ENCODE results near the gene VN1R4. TPM values are rescaled to one million over a fixed set of nuclear protein-coding genes. Genes with fewer than 3 reads are reported as not detected.
"Not testable (repeated sequence)": the region's sequence is repeated elsewhere in the genome, so short reads cannot be mapped to it uniquely, and the experiment has no call there.

The VN1R4 gene, protein sequence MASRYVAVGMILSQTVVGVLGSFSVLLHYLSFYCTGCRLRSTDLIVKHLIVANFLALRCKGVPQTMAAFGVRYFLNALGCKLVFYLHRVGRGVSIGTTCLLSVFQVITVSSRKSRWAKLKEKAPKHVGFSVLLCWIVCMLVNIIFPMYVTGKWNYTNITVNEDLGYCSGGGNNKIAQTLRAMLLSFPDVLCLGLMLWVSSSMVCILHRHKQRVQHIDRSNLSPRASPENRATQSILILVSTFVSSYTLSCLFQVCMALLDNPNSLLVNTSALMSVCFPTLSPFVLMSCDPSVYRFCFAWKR
- total RNA-seq: not detected

DNA sequence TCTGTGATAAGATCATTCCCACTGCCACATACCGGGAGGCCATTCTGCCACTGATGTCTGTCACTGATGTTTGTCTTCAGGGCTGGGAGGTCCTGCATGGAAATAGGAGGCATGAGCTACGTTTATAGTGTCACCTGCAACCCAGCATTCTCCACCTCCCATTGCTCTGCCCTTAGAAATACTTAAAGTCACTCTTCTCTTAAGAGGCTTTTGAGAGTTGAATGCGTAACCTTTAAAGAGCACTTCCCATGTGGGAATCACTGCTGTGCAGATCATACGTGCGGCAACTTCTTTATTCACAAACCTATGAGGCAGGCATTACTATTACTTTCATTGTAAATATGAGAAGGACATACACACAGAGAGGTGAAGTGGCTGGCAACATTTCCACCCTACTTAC, at the start of gene VN1R4:
VN1R4 (minus strand) TSS at position 101 of the 400 bp plus-strand sequence; CDS start at position 43, 58 bp downstream.
- H3K4me3 ChIP-seq, H3K9me3 ChIP-seq, H3K27ac ChIP-seq, H3K4me1 ChIP-seq, ATAC-seq, H3K36me3 ChIP-seq: not testable (repeated sequence)
- WGBS, 2 donors (ENCODE audit: low coverage in 1 of 2): 80 to 100% methylated on average over 3 to 4 of the region's 5 CpGs
- peaks cover 32% of the 10 kb centered on the region for H3K27me3 ChIP-seq

GRCh38 chr19:53311897-53312296, 44.4 kb upstream of the VN1R4 start:
- H3K4me1 ChIP-seq: peaks cover 0 to 8% (median 0%) of the 10 kb centered on the region in 3 donors
- no peaks in the 10 kb centered on the region for H3K36me3 ChIP-seq
- no peak overlapping the region for H3K27ac ChIP-seq
- H3K4me3 ChIP-seq: no peak overlapping the region
- H3K27me3 ChIP-seq: peaks cover 80% of the 10 kb centered on the region
- TF ChIP-seq POLR2A (IDR thresholded peaks at IDR 0.05) (no peak), EP300 (IDR thresholded peaks at IDR 0.05) (no peak), POLR2AphosphoS5 (IDR thresholded peaks at IDR 0.05) (no peak)
- TF ChIP-seq, protein P1, sequence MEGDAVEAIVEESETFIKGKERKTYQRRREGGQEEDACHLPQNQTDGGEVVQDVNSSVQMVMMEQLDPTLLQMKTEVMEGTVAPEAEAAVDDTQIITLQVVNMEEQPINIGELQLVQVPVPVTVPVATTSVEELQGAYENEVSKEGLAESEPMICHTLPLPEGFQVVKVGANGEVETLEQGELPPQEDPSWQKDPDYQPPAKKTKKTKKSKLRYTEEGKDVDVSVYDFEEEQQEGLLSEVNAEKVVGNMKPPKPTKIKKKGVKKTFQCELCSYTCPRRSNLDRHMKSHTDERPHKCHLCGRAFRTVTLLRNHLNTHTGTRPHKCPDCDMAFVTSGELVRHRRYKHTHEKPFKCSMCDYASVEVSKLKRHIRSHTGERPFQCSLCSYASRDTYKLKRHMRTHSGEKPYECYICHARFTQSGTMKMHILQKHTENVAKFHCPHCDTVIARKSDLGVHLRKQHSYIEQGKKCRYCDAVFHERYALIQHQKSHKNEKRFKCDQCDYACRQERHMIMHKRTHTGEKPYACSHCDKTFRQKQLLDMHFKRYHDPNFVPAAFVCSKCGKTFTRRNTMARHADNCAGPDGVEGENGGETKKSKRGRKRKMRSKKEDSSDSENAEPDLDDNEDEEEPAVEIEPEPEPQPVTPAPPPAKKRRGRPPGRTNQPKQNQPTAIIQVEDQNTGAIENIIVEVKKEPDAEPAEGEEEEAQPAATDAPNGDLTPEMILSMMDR (IDR thresholded peaks at IDR 0.05): no peak
- ATAC-seq: no peak
- H3K9me3 ChIP-seq: no peaks in the 10 kb centered on the region
- 63 to 76% methylated on average over 11 to 12 of the region's 12 CpGs for WGBS, 2 donors (ENCODE audit: low coverage in 1 of 2)

- no peak for ATAC-seq
Measured at GRCh38 chr19:53311044-53311443, 43.5 kb upstream of the VN1R4 start.

DNA sequence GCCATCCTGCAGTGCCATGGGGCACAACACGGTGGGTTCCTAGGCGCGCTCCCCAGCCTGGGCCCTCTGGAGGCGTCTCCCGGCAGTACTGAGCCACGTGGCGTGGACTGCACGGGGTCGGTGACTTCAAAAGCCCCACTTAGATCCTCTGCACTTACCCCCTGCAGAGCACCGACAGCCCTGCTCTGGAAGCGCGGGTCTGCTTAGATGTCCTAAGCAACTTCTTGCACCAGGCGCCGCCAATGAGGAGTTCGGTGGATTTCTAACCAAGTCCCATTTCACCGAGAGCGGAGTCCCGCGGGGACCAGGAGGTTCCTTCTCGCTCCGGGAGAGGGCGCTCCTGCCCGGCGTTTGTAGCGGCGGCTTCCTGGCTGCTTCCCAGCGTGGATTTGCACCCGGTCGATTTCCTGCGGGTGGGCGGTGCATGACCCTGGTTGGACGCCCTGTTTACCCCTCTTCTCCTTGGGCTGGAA, 40.9 kb upstream of the VN1R4 start:
- H3K27me3 ChIP-seq: peaks cover 90% of the 10 kb centered on the region

More at GRCh38 chr19:53311044-53311443, 43.5 kb upstream of the VN1R4 start:
- 52 to 60% methylated on average over 9 to 11 of the region's 11 CpGs for WGBS, 2 donors (ENCODE audit: low coverage in 1 of 2)
- Histone ChIP-seq H3K27ac (no peak overlapping the region), H3K4me1 (peaks cover 0 to 8% (median 0%) of the 10 kb centered on the region in 3 donors), H3K9me3 (no peaks in the 10 kb centered on the region), H3K4me3 (no peak overlapping the region), H3K27me3 (peaks cover 81% of the 10 kb centered on the region), H3K36me3 (no peaks in the 10 kb centered on the region)
- TF ChIP-seq POLR2A (IDR thresholded peaks at IDR 0.05): no peak

DNA sequence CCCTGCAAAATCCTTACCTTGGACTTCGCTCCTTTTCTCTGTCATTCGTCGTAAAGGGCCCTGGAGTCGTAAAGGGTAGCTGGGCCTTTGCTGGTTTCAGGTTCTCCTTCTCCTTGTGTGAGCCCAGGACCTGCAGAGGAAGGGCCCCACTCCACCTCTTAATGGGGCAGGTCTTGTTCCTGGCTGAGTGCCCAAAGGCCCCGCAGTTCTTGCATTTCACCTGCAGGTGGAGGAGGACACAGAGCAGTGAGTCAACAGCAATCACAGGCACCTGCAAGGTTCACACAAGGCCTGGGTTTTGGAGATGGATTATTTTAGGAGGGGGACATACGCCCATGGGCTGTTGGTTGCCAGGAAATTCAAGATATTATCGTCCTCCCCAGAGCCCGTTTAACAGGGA, 33.8 kb upstream of the VN1R4 start:
- not testable (repeated sequence) for H3K27ac ChIP-seq, H3K4me3 ChIP-seq, H3K36me3 ChIP-seq, H3K9me3 ChIP-seq, H3K4me1 ChIP-seq, ATAC-seq
- H3K27me3 ChIP-seq: peaks cover 28% of the 10 kb centered on the region
- WGBS, 2 donors (ENCODE audit: low coverage in 1 of 2): no CpG with 5 or more reads among the region's 8 CpGs

More for the DNA sequence above, 40.9 kb upstream of the VN1R4 start:
- H3K4me1 ChIP-seq: peaks cover 0 to 8% (median 0%) of the 10 kb centered on the region in 3 donors
- no peaks in the 10 kb centered on the region for H3K9me3 ChIP-seq
- H3K27ac ChIP-seq: no peak overlapping the region
- no peak for ATAC-seq
- no CpG with 5 or more reads among the region's 32 CpGs for WGBS, 2 donors (ENCODE audit: low coverage in 1 of 2)
- H3K4me3 ChIP-seq: peak overlapping the region in 1 of 2 donors; percentile 8
- TF ChIP-seq POLR2A (IDR thresholded peaks at IDR 0.05): no peak
- TF ChIP-seq, protein P1 (IDR thresholded peaks at IDR 0.05): peak in 2 of 4 experiments; percentile 47 to 66
- no peaks in the 10 kb centered on the region for H3K36me3 ChIP-seq

DNA sequence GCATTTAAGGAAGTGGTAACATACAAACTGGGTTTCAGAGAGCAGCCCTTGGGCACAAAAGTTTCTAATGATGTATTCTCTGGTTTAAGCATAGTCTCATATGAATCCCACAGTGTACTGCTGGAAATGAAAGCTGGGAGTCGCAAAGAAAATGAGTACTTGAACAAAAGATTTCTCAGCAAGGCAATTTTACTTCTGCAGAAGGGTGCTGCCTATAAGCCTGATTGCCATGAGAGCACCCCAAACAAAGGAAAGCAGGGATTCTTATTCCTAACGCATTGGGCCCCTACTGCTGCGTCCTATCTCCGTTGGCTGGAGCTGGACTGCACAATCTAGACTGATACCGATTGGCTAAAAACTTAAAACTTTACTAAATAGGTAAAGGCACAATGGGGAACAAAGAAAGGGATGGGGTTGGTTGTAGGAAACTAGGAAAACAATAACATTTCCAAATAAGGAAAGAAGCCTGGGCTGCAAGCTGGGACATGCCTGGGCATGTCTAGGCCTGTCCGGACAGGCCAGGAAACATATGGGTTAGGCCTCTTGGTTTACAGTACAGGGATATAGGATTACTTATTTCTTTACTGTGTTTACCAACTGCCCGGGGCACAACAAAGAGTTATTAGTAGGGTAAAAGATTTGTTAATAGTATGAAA, 27.4 kb upstream of the VN1R4 start:
- H3K27me3 ChIP-seq: no peaks in the 10 kb centered on the region
- H3K27ac ChIP-seq: no peak overlapping the region
- no peak for ATAC-seq
- H3K4me1 ChIP-seq: no peaks in the 10 kb centered on the region
- H3K4me3 ChIP-seq: no peak overlapping the region
- 78 to 84% methylated on average over 6 to 7 of the region's 7 CpGs for WGBS, 2 donors (ENCODE audit: low coverage in 1 of 2)
- peaks cover 0 to 44% (median 0%) of the 10 kb centered on the region in 3 donors for H3K9me3 ChIP-seq
- no peaks in the 10 kb centered on the region for H3K36me3 ChIP-seq
- TF ChIP-seq EP300 (IDR thresholded peaks at IDR 0.05): no peak
- TF ChIP-seq, protein P1 (IDR thresholded peaks at IDR 0.05): no peak
- no peak for TF ChIP-seq POLR2A (IDR thresholded peaks at IDR 0.05)
- TF ChIP-seq POLR2AphosphoS5 (IDR thresholded peaks at IDR 0.05): no peak
